Activated CD8-positive, alpha-beta memory T cell treated with anti-CD3 and anti-CD28 coated beads for 36 hours (primary cell): ENCODE results near the gene DDHD1. TPM values are rescaled to one million over a fixed set of nuclear protein-coding genes. Genes with fewer than 3 reads are reported as not detected.
"Not testable (repeated sequence)": the region's sequence is repeated elsewhere in the genome, so short reads cannot be mapped to it uniquely, and the experiment has no call there.

Experiments used
- CTCF ChIA-PET: fragments of 350-600 bp; sonication (Branson Sonifier 250); formaldehyde crosslinking; loops from one replicate; lab custom pipeline; 2021; ENCODE audit warnings: antibody characterized with exemption; lab: Charles Lee
- POLR2A ChIA-PET: fragments of 350-600 bp; sonication (Branson Sonifier 250); formaldehyde crosslinking; loops from one replicate; lab custom pipeline; 2021; ENCODE audit warnings: antibody characterized with exemption; lab: Charles Lee
- total RNA-seq, 2 experiments: library from RNA; stranded (reverse); gene quantifications; one replicate each; pipeline ENCODE4 v1.2.3, GENCODE V29; 2021

DDHD1 gene
- total RNA-seq, 2 experiments from 2014 or later, result 48.6 to 49.3 TPM

DNA sequence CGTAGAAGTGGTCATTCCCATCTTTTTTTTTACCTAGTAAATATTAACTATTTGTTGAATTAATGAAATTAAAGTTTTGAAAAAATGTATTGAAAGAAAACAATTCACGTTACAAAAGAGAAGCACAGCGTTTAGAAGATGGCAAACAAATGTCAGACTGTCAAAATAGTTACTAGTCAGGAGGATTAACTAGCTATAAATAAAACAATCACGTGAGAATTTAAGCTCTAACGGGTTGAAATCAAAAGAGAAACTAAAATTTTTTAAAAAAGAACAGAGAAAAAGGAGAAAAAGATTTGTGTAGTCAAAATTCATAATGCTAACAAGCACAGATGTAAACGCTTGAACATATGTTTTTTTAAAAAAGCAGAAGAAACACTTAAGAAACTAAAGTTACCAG is 26.4 kb downstream of the DDHD1 start:
- POLR2A ChIA-PET, result no interaction called here

DNA sequence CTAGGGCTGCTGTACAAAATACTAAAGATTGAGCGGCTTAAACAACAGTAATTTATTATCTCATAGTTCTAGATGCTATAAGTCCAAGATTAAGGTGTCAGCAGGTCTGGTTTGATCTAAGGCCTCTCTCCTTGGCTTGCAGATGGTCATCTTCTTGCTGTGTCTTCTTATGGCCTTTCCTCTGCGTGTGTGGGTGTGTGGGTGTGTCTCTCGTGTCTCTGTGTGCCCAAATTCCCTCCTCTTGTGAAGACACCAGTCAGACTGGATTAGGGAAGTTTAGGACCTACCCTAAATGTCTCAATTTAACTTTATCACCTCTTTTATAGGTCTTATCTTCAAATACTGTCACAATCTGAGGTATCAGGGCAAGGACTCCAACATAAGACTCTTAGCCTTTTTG is 28.3 kb downstream of the DDHD1 start:
- ChIA-PET POLR2A (interaction anchor here (0.7 kb wide), 1 partner anchor 324 kb away, joined by 3 read pairs; no protein-coding TSS in a partner anchor), CTCF (no interaction called here)

More for the DNA sequence above, 26.4 kb downstream of the DDHD1 start:
- CTCF ChIA-PET, result interaction anchor here (0.6 to 1.7 kb wide), 2 partner anchors 21 to 25 kb away, joined by 3 to 5 read pairs; no protein-coding TSS in a partner anchor

DNA sequence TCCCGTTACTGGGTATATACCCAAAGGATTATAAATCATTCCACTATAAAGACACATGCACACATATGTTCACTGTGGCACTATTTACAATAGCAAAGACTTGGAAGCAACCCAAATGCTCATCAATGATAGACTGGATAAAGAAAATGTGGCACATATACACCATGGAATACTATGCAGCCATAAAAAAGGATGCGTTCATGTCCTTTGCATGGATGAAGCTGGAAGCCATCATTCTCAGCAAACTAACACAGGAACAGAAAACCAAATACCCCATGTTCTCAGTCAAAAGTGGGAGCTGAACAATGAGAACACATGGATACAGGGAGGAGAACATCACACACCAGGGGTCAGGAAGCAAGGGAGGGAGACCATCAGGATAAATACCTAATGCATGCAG is 31.7 kb downstream of the DDHD1 start:
- CTCF ChIA-PET, POLR2A ChIA-PET: not testable (repeated sequence)

GRCh38 chr14:53117479-53117878 is 35.6 kb downstream of the DDHD1 start:
- POLR2A ChIA-PET, CTCF ChIA-PET: not testable (repeated sequence)

DNA sequence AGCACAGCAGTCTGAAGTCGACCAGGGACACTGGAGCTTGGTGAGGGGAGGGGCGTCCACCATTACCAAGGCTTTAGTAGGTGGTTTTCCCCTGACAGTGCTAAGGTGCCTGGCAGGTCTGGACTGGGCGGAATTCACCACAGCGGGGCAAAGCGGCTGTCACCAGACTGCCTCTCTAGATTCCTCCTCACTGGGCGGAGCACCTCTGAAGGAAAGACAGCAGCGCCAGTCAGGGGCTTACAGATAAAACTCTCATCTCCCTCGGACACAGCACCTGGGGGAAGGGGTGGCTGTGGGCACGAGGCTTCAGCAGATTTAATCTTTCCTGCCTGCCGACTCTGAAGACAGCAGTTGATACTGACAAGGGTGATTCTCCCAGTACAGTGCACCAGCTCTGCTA is 39.1 kb downstream of the DDHD1 start:
- POLR2A ChIA-PET, result no interaction called here
- CTCF ChIA-PET, result no interaction called here

- ChIA-PET CTCF (interaction anchor here (1.2 to 2.5 kb wide), 2 partner anchors 40 to 43 kb away, joined by 6 to 12 read pairs; partner anchors contain the start of gene DDHD1), POLR2A (interaction anchor here (3.3 kb wide), 1 partner anchor 42 kb away, joined by 35 read pairs; the partner anchor contains the start of gene DDHD1)
These were observed 43.0 kb downstream of the DDHD1 start for GRCh38 chr14:53110096-53110495.

DNA sequence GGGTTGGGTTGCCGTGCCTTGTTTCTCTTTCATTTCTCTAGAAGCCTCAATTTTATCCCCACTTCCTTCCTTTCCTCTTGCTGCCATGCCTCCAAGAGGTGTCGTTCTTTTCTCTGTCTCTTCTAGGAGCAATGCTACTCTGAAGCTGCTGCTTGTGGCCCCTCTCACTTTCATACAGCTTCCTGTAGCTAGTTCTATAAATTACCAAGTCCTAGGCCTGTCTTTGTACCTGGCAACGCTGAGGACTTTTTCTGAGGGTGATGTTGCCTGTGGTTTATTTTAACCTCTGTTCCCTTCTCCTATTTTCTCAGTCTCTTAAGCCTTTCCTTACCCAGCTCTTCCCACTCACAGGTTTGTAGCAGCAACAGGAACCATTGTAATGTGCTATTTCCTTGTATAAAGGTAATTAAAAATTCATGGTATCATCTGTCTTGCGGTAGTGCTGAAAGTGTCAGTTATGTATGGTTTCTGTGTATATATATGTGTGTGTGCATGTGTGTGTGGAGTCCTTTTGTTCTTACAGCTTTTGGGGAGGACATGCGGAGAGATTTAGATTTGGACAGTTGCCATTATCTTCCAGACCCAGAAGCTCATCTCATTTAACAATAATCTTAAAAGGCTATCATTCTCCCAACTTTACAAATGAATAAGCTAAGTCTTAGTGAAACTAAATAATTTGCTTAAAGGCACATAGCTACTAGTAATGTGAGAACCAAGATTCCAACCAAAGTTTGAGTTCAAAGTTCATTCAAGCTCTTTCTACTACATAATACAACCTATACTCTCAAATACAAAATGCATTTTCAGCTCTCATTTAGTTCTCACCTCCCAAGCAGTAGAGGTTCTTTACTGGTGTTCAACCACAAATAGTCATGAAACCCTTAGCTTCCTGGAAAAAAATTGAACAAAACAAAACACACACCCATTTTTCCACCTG is 43.8 kb downstream of the DDHD1 start:
- ChIA-PET CTCF (interaction anchor here (1.2 to 2.5 kb wide), 2 partner anchors 40 to 44 kb away, joined by 6 to 12 read pairs; partner anchors contain the start of gene DDHD1), POLR2A (interaction anchor here (1.1 to 3.3 kb wide), 2 partner anchors 40 to 43 kb away, joined by 4 to 35 read pairs; partner anchors contain the start of gene DDHD1)

- CTCF ChIA-PET, result interaction anchor here (1.5 to 2.5 kb wide), 2 partner anchors 41 to 44 kb away, joined by 4 to 6 read pairs; no protein-coding TSS in a partner anchor
- POLR2A ChIA-PET, result interaction anchor here (1.1 to 3.3 kb wide), 2 partner anchors 41 to 44 kb away, joined by 4 to 35 read pairs; partner anchors contain the start of gene DDHD1
These were observed 44.6 kb downstream of the DDHD1 start for GRCh38 chr14:53108292-53109104.

DNA sequence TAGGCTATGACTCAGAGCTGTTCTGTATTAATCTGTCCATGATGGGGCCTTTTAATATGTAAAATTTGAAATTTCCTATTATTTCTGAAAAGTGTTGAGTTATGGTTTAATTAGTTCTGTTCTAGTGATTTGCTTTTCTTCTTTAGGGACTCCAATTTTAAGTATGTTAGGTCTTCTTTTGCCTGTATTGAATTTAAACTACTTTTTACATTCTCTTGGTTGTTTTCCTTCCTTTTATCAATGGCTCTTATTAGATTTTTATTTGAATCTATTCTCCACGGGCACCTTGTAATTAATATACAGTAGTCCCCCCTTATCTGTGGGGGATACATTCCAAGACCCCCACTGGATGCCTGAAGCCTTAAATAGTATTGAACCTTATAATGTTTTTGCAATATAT is 46.4 kb downstream of the DDHD1 start:
- CTCF ChIA-PET, result interaction anchor here (0.6 to 1.4 kb wide), 2 partner anchors 39 to 46 kb away, joined by 4 to 5 read pairs; no protein-coding TSS in a partner anchor
- POLR2A ChIA-PET, result no interaction called here

- CTCF ChIA-PET, result no interaction called here
- POLR2A ChIA-PET, result no interaction called here
These were observed 49.3 kb downstream of the DDHD1 start for GRCh38 chr14:53103636-53104340.

DNA sequence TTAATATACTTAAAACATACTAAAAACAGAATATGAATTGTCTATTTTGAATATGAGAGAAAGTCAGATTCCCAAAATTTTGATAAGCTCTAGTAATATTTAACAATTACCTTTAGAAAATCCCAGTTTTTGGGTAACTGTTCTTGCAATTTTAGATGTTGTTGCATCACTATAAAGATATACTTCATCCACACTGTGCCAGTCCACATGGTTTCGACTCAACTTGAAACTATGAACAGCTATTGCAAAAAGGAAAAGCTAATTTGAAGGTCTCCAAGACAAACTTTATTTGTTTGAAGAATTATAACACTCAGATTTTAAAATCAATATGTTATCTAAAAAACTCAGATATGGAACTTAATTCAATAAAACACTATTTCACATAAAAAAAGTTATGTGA is 59.9 kb downstream of the DDHD1 start:
- ChIA-PET CTCF (interaction anchor here (0.7 kb wide), 1 partner anchor 214 kb away, joined by 4 read pairs; no protein-coding TSS in a partner anchor), POLR2A (interaction anchor here (0.6 to 0.7 kb wide), 2 partner anchors 14 to 658 kb away, joined by 3 to 7 read pairs; no protein-coding TSS in a partner anchor)

- POLR2A ChIA-PET, result no interaction called here
- CTCF ChIA-PET, result no interaction called here
These were observed 62.3 kb downstream of the DDHD1 start for GRCh38 chr14:53090853-53091252.

- POLR2A ChIA-PET, result not testable (repeated sequence)
- CTCF ChIA-PET, result interaction anchor here (0.6 kb wide), 1 partner anchor 358 kb away, joined by 3 read pairs; no protein-coding TSS in a partner anchor
These were observed 68.2 kb downstream of the DDHD1 start for GRCh38 chr14:53084954-53085353.

DNA sequence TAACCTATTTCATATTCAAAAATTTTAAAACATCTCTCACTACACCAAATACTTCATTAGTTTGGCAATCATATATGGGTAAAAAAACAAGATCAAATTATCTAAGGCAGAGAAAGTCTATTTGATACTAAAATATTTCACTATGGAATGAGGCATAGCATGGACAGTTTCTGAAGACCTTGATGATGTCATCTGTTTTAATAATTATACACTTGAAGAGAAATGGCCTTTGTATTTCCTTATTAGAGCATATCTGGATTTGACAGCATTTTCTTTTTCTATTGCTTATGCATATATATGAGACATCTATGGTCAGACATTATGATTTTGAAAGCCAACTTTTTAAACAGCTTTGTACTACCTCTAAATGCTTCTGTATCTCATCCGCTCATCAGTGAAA is 88.6 kb downstream of the DDHD1 start:
- POLR2A ChIA-PET, result no interaction called here

GRCh38 chr14:53062856-53063255 is 90.3 kb downstream of the DDHD1 start:
- POLR2A ChIA-PET, result no interaction called here
- CTCF ChIA-PET, result no interaction called here

More for the DNA sequence above, 88.6 kb downstream of the DDHD1 start:
- CTCF ChIA-PET, result interaction anchor here (0.6 kb wide), 1 partner anchor 775 kb away, joined by 4 read pairs; no protein-coding TSS in a partner anchor

DNA sequence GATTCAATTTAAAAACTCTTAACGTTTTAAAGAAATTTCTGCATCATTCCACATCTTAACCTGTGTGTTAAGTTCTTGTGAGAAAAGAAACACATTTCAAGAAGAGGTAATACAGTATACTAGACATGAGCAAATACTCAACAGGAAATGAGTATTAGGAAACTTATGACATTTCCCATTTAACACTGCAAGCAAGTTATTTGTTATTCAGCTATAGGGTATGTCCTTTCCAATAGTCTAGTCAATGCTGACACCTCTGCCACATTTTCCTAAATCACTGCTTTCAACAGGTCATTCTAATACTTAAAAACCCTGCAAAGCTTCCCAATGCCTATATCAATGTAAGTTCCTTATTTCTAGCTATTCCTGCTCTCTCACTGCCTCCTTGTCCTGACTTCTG is 93.1 kb downstream of the DDHD1 start:
- ChIA-PET CTCF (no interaction called here), POLR2A (no interaction called here)

DNA sequence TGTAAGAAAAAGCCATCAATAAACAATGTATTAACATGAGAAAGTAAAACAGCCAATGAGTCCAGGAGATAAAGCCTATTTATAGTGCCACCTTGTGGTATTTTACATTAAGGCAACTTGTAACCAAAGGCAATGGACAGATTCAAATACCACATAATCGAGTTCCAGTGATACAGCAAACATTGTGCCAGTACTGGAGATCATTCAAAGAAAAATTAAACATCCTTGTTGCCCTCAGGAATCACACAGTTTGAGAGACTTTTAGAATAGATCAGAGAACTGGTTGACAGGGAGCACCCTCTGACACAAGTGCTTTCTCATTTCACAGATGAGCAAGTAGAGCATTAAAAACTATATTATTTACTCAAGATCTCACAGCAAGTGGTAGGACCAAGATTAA is 98.1 kb downstream of the DDHD1 start:
- ChIA-PET POLR2A (no interaction called here), CTCF (no interaction called here)

GRCh38 chr14:53054457-53054856 is 98.7 kb downstream of the DDHD1 start:
- ChIA-PET CTCF (no interaction called here), POLR2A (no interaction called here)
